H4 (cell line): ENCODE measurements around the gene SLC30A1. TPM values are rescaled to one million over a fixed set of nuclear protein-coding genes. Genes with fewer than 3 reads are reported as not detected.
"Not testable (repeated sequence)": the region's sequence is repeated elsewhere in the genome, so short reads cannot be mapped to it uniquely, and the experiment has no call there.

ENCODE experiments used
- DNase-seq: peaks from one replicate; pipeline ENCODE4 v3.0.0-alpha.2; 2015; ENCODE audit warnings: low spot score
- total RNA-seq: library from RNA; depleted of rRNA; stranded (reverse); fragments of >200 nt; shearing (Covaris generic); gene quantifications from 2 replicates; pipeline ENCODE4 v1.2.3, GENCODE V29; 2014

SLC30A1 gene
- total RNA-seq, 1 experiment from 2014 or later: 19.7 TPM

DNA sequence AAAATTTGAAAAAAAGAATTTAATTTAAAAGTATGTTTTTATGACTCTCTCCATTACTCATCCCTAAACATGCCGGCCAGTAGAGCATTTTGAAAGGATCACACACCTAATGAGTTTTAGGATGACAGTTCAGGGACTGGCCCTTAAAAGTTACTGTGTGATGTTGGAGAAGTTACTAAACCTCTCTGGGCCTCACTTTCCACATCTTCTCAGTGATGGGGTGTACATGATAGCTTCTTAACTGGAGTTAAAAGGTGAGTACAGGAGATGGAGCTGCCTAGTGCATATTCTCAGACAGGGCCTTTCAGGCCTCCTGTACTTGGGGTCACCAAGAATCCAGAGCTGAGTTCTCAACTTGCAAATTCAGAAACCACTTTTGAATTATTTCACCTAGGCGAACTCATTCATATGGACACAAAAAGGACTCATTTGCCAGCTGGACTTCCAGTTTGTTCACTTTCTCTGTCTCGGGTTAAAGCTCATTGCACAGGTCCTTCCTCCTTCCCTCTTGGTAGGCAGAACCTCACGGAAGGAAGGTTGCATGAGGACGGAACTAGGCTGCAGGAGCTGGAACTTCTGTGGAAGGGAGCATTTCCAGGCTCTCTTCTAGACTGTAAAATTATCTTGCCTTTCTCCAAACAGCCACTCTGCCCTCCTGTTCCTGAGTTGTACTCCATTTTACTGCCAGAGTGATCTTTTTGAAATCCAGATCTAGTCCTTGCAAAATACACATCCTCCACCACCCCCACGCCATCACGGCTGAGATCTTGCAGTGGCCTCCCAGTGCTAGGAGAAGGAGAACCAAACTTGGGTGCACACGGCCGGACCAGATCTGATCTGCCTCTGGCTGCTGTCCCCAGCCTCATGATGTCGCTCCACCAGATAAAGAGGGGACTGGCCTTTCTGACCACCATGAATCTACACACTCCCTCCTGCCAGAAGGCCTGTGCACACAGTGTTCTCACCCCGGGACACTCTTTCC, 4.3 kb upstream of the SLC30A1 start:
- no peak for DNase-seq

GRCh38 chr1:211581526-211581925, 2.6 kb upstream of the SLC30A1 start:
- DNase-seq: no peak

GRCh38 chr1:211580303-211580687, 1.3 kb upstream of the SLC30A1 start:
- DNase-seq: no peak

DNA sequence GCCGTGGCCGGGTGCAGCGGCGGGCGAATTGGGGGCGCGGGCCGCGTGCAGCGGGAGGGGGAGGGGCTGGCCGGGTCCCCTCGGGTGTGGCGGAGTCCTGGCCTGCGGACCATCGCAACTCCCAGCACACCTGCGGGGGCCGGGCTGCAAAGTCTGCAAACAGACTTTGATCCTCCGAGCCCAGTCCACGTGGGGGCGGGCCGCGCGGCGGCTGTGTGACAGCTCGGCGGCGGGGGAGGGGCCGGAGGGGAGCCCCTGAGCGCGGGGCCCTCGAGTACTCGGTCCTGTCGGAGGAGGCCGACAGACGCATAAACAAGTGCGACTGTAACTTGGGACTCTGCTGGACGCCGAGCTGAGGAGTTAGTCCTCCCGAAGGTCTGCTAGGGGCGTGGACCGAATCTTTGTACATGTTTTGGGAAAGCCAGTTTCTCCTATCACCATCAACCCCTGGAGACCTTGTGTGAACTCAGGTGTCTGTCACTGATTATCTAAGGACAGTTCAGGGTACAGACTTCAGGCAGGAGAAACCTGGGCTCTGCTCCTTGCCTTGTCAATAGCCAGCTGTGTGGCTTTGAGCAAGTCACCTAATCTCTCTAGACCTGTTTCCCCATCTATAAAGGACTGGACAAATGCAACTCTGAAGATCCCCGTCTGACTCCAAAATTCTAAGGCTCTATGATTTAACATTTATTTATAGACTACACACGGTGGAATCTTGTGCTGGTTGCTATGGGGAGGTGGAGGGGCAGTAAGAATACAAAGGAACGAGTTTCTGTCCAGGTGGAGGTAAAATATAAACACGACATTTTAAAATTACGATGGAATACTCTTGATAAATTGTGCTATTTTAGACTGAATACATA, 710 bp upstream of the SLC30A1 start:
- peak; percentile 49 for DNase-seq

GRCh38 chr1:211577819-211578639, 932 bp downstream of the SLC30A1 start:
- DNase-seq: peak; percentile 49

GRCh38 chr1:211577277-211577818, 1.6 kb downstream of the SLC30A1 start:
- DNase-seq: no peak

DNA sequence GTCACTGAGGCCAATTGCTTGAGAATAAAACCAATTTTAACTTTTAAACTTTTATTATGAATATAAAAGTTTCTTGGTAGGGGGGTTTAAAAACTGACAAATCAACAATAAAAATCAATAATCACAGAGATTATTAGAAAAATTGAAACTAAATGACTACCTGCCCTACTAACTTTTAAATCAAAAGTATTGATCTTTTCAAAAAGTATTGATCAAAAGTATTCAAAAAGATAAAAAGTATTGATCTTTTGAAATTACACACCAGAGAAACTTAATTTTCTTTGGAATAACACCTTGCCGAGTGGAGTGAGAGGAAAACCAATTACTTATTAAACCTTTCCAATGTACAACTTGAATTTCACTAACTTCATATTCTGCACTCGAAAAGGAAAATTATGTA, 2.2 kb downstream of the SLC30A1 start:
- DNase-seq: no peak

- DNase-seq: no peak
These were observed 4.3 kb downstream of the SLC30A1 start for GRCh38 chr1:211574705-211575104.

GRCh38 chr1:211571998-211572397, 7.0 kb downstream of the SLC30A1 start:
- no peak for DNase-seq

GRCh38 chr1:211570378-211570777, 8.6 kb downstream of the SLC30A1 start:
- DNase-seq: not testable (repeated sequence)

- DNase-seq: no peak
These were observed 12.4 kb downstream of the SLC30A1 start for GRCh38 chr1:211566431-211567025.

DNA sequence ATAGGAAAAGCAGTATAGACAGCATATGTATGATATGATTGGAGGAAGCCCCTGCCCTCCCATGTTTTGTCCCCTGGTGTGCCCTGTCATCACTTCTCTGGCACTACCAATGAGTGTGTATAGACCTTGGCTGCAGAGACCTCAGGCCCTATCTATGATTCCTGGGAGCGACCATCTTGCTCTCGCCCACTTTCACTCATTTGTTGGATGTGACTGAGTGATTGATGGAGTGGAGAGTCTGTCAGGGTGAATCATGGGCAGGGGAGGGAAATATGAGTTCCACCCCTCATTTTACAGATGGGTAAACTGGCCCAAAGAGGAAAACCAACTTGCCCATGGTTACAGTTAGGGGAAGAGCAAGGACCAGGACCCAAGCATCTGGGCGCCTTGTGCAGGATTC, 14.9 kb downstream of the SLC30A1 start:
- no peak for DNase-seq

DNA sequence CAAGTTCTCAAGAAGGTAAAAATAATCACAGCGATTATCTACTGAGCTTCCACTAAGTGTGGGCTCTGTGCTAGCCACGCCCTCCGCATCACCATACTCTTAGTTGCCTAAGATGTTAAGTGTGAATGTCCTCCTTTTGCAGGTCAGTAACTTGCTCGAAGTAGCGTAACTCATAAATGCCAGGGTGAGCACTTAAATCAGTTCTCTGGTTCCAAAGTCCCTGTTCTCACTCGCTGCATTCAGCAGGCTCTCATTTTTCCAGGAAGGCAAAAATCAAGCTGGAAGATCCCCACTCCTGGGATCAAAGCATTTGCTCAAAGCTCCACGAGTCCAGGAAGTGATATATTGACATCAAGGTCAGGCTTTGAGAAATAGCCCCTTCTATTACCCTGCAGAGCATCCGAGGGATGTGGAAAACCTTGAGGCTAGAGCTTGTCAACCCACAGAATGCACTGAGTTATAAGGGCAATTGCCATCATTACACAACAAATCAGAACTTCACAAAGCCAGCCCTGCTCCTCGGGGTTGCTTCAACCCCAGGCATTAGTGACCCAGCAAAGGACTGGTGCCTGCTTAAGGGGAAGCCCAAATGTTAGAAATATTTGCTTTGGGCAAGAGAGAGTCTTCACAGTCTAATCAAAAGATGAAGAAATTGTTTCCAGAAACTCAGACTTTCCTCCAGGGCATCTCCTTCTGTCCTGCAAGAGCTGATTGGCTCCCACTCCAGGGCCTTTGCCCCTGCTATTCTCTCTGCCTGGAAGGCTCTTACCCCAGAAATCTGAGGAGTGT, 19.5 kb downstream of the SLC30A1 start:
- DNase-seq: no peak

- DNase-seq: no peak
These were observed 20.9 kb downstream of the SLC30A1 start for GRCh38 chr1:211557894-211558625.

GRCh38 chr1:211553549-211553948, 25.4 kb downstream of the SLC30A1 start:
- DNase-seq: no peak

DNA sequence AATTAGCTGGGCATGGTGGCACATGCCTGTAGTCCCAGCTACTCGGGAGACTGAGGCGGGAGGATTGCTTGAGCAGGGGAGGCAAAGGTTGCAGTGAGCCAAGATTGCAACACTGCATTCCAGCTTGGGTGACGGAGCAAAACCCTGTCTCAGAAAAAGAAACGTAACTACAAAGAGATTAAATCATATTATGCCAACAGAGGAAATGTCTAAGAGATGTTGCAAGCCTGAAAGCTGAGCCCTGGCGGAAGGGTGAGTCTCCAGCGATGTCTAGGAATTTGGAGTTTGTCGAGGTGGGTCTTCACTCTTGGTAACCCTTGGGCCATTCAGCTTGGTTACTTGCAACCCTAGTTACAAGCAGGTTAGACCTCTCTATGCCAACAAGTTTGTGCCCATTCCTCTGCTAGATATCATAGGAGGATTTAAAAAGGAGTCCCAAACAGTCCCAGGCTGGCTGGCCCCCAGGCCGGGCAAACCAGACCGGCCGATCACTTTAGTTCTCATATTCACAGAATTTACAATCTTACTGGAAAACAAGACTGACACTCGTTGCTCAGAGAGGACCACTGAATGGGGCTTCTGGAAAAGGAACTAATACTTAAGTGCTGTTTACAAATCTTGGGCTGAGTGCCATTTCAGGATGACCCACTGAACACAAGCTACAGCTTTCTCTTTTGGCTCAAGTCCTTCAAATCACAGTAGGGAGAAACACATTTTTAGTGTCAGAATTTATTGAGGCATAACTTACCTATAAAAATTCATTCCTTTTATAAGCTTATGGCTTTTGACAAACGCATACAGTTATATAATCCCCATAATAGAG, 27.1 kb downstream of the SLC30A1 start:
- no peak for DNase-seq

GRCh38 chr1:211549092-211549711, 29.8 kb downstream of the SLC30A1 start:
- no peak for DNase-seq
